ENCODE data around the gene OR51A7.

Gene OR51A7

GRCh38 chr11:4957396-4957795, 53.8 kb downstream of the OR51A7 start:
- no peak for DNase-seq (ENCODE audit: low read depth)

Measured in stimulated activated CD8-positive, alpha-beta memory T cell treated with anti-CD3 and anti-CD28 coated beads, Interleukin-12 subunit alpha, Interleukin-12 subunit beta, amount 100 ng/mL, for 1 hour (primary cell).